Measurements from ENCODE around the gene UGT2B15.

DNA sequence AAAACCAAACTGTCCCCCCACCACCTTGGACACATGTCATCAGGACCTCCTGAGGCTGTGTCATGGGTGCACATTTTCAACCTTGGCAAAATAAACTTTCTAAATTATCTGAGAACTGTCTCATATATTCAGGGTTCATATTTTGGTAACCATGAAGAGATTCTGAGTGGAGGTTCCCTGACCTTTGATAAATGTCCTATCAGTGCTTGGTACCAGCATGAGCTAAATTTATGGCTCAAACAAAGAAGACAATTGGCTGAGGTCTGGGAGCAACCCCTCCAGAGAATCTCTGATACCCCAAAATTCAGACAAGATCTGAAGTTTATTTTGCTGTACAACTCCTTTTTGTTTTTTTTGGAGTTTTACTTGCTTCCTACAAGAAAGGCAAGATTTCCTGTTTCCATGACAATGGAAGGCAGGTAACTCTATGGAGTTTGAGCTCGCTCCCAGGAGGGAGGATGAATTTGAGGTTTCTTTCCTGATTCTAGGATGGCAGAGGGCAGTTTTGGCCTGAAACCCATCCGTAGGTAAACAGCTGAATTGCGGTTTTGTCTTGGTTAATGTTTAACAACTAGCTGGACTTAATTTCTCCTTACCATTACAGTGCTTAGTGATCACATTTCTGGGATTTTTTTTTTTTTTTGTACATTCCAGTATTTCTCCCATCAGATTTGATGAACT lies 14.5 kb downstream of the UGT2B15 start:
- no peak for TF ChIP-seq EZH2 (IDR thresholded peaks at IDR 0.05; ENCODE audit: low read length)
- TF ChIP-seq, protein P1, sequence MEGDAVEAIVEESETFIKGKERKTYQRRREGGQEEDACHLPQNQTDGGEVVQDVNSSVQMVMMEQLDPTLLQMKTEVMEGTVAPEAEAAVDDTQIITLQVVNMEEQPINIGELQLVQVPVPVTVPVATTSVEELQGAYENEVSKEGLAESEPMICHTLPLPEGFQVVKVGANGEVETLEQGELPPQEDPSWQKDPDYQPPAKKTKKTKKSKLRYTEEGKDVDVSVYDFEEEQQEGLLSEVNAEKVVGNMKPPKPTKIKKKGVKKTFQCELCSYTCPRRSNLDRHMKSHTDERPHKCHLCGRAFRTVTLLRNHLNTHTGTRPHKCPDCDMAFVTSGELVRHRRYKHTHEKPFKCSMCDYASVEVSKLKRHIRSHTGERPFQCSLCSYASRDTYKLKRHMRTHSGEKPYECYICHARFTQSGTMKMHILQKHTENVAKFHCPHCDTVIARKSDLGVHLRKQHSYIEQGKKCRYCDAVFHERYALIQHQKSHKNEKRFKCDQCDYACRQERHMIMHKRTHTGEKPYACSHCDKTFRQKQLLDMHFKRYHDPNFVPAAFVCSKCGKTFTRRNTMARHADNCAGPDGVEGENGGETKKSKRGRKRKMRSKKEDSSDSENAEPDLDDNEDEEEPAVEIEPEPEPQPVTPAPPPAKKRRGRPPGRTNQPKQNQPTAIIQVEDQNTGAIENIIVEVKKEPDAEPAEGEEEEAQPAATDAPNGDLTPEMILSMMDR (optimal IDR thresholded peaks at IDR 0.05 in 1 of 3, IDR thresholded peaks at IDR 0.05 in 1 of 3, conservative IDR thresholded peaks at IDR 0.05 in 1 of 3; ENCODE audit: extremely low read depth in 1 of 3, insufficient read depth in 2 of 3, low read length in 3 of 3), result no peak
